ENCODE results near the gene GADD45GIP1.

The GADD45GIP1 gene

DNA sequence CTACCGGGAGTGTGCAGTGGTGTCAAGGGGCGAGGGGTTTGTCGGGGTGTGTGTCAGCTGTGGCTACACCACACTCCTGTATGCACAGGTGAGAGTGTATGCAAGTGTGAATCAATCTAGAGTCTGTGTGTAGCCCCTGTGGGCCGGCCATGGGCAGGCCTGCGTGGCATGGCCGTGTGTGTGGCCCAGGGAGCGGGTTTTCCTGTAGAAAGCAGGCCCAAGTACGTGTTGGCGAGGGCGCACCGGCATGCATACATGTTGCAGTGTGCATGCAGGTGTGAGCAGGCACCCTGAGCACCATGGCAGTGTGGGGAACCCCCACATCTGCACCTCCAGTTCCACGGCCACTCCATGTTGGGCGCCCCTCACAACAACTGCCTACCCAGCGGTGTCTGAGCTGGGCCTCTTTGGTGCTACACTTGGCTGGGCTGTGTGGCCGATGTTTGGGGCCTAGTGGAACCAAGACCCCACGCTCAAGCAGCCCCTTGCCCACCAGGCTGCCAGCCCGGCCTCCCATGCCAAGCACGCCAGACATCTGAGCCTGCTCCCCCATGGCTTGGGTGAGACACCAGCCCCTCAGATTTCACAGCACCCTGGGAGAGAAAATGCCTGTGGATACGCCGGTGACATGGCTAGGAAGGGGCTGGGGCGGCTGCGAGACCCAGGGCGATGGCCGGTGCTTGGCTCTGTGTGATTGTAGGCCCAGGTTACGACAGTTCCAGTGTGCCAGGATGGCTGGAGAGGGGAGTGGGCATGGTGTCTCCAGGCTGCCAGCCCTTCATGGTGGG is 40.4 kb upstream of the GADD45GIP1 start:
- no peak overlapping the region for H3K27ac ChIP-seq (ENCODE audit: low read depth, low read length)
- peaks cover 3% of the 10 kb centered on the region; the same call in 1 of the 2 replicates for H3K4me1 ChIP-seq (ENCODE audit: control insufficient read depth, insufficient read depth, low read length)
- H3K9ac ChIP-seq (ENCODE audit: low read length), result no peak overlapping the region
- peaks cover 90% of the 10 kb centered on the region for H3K27me3 ChIP-seq (ENCODE audit: control insufficient read depth, insufficient read depth, low read length)
- H3K9me3 ChIP-seq (ENCODE audit: control insufficient read depth, insufficient read depth, low read depth, low read length), result no peaks in the 10 kb centered on the region
- no peak overlapping the region for H3K4me3 ChIP-seq (ENCODE audit: low read depth, low read length)
- H3K36me3 ChIP-seq (ENCODE audit: control insufficient read depth, insufficient read depth, low read length), result no peaks in the 10 kb centered on the region

- H3K4me3 ChIP-seq (ENCODE audit: low read depth, low read length), result peak overlapping the region; percentile 55
- H3K27me3 ChIP-seq (ENCODE audit: control insufficient read depth, insufficient read depth, low read length), result peaks cover 92% of the 10 kb centered on the region
- no peaks in the 10 kb centered on the region for H3K9me3 ChIP-seq (ENCODE audit: control insufficient read depth, insufficient read depth, low read depth, low read length)
- no peaks in the 10 kb centered on the region for H3K36me3 ChIP-seq (ENCODE audit: control insufficient read depth, insufficient read depth, low read length)
- H3K4me1 ChIP-seq (ENCODE audit: control insufficient read depth, insufficient read depth, low read length), result peaks cover 3% of the 10 kb centered on the region; the same call in 1 of the 2 replicates
- H3K9ac ChIP-seq (ENCODE audit: low read length), result no peak overlapping the region
- no peak overlapping the region for H3K27ac ChIP-seq (ENCODE audit: low read depth, low read length)
These were observed 39.5 kb upstream of the GADD45GIP1 start for GRCh38 chr19:12996406-12997094.

GRCh38 chr19:12995596-12996405 is 38.8 kb upstream of the GADD45GIP1 start:
- Histone ChIP-seq H3K9ac (ENCODE audit: low read length) (no peak overlapping the region), H3K27me3 (ENCODE audit: control insufficient read depth, insufficient read depth, low read length) (peaks cover 92% of the 10 kb centered on the region), H3K27ac (ENCODE audit: low read depth, low read length) (no peak overlapping the region)

GRCh38 chr19:12994701-12995595 is 37.9 kb upstream of the GADD45GIP1 start, which contains the start of gene NFIX:
TSS of gene NFIX (plus strand) at chr19:12995475. CDS start at chr19:12995838, 363 bp downstream.
- peak within 1 kb of the TSS; percentile 55 for H3K4me3 ChIP-seq (ENCODE audit: low read depth, low read length)
- no peaks in the 10 kb centered on the region for H3K9me3 ChIP-seq (ENCODE audit: control insufficient read depth, insufficient read depth, low read depth, low read length)
- H3K36me3 ChIP-seq (ENCODE audit: control insufficient read depth, insufficient read depth, low read length), result no peaks in the 10 kb centered on the region
- H3K4me1 ChIP-seq (ENCODE audit: control insufficient read depth, insufficient read depth, low read length), result peaks cover 3% of the 10 kb centered on the region; the same call in 1 of the 2 replicates
- H3K27ac ChIP-seq (ENCODE audit: low read depth, low read length), result no peak within 1 kb of the TSS
- H3K27me3 ChIP-seq (ENCODE audit: control insufficient read depth, insufficient read depth, low read length), result peaks cover 90% of the 10 kb centered on the region
- no peak within 1 kb of the TSS for H3K9ac ChIP-seq (ENCODE audit: low read length)

More at GRCh38 chr19:12995596-12996405, 38.8 kb upstream of the GADD45GIP1 start:
- Histone ChIP-seq H3K36me3 (ENCODE audit: control insufficient read depth, insufficient read depth, low read length) (no peaks in the 10 kb centered on the region), H3K4me1 (ENCODE audit: control insufficient read depth, insufficient read depth, low read length) (peaks cover 3% of the 10 kb centered on the region; the same call in 1 of the 2 replicates), H3K4me3 (ENCODE audit: low read depth, low read length) (peak overlapping the region; percentile 55), H3K9me3 (ENCODE audit: control insufficient read depth, insufficient read depth, low read depth, low read length) (no peaks in the 10 kb centered on the region)

- H3K36me3 ChIP-seq (ENCODE audit: control insufficient read depth, insufficient read depth, low read length), result no peaks in the 10 kb centered on the region
- peaks cover 3% of the 10 kb centered on the region; the same call in 1 of the 2 replicates for H3K4me1 ChIP-seq (ENCODE audit: control insufficient read depth, insufficient read depth, low read length)
- H3K4me3 ChIP-seq (ENCODE audit: low read depth, low read length), result no peak overlapping the region
- H3K9ac ChIP-seq (ENCODE audit: low read length), result no peak overlapping the region
- H3K27me3 ChIP-seq (ENCODE audit: control insufficient read depth, insufficient read depth, low read length), result peaks cover 88% of the 10 kb centered on the region
- no peaks in the 10 kb centered on the region for H3K9me3 ChIP-seq (ENCODE audit: control insufficient read depth, insufficient read depth, low read depth, low read length)
- H3K27ac ChIP-seq (ENCODE audit: low read depth, low read length), result no peak overlapping the region
These were observed 36.5 kb upstream of the GADD45GIP1 start for GRCh38 chr19:12993562-12993961.

- Histone ChIP-seq H3K36me3 (ENCODE audit: control insufficient read depth, insufficient read depth, low read length) (no peaks in the 10 kb centered on the region), H3K9me3 (ENCODE audit: control insufficient read depth, insufficient read depth, low read depth, low read length) (no peaks in the 10 kb centered on the region), H3K9ac (ENCODE audit: low read length) (no peak overlapping the region), H3K27ac (ENCODE audit: low read depth, low read length) (no peak overlapping the region), H3K4me1 (ENCODE audit: control insufficient read depth, insufficient read depth, low read length) (peaks cover 3% of the 10 kb centered on the region; the same call in 1 of the 2 replicates), H3K4me3 (ENCODE audit: low read depth, low read length) (no peak overlapping the region), H3K27me3 (ENCODE audit: control insufficient read depth, insufficient read depth, low read length) (peaks cover 88% of the 10 kb centered on the region)
These were observed 35.7 kb upstream of the GADD45GIP1 start for GRCh38 chr19:12992729-12993128.

- Histone ChIP-seq H3K9me3 (ENCODE audit: control insufficient read depth, insufficient read depth, low read depth, low read length) (no peaks in the 10 kb centered on the region), H3K36me3 (ENCODE audit: control insufficient read depth, insufficient read depth, low read length) (no peaks in the 10 kb centered on the region), H3K4me1 (ENCODE audit: control insufficient read depth, insufficient read depth, low read length) (peaks cover 3% of the 10 kb centered on the region; the same call in 1 of the 2 replicates), H3K4me3 (ENCODE audit: low read depth, low read length) (no peak overlapping the region), H3K27ac (ENCODE audit: low read depth, low read length) (no peak overlapping the region), H3K27me3 (ENCODE audit: control insufficient read depth, insufficient read depth, low read length) (peaks cover 86% of the 10 kb centered on the region), H3K9ac (ENCODE audit: low read length) (no peak overlapping the region)
These were observed 34.3 kb upstream of the GADD45GIP1 start for GRCh38 chr19:12991296-12991695.

DNA sequence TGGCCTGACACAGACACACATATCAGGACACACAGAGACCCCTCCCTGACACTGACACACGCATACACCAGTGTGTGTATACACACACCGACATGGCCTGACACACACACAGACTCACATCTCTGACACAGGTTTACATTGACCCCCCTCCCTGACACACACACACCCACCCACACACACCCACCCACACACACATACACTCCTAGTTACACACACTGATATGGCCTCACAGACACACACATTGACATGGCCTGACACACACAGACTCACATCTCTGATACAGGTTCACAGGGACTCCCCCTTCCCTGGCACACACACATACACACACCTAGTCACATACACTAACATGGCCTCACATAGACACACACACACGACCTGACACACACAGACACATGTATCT is 33.8 kb upstream of the GADD45GIP1 start:
- no peak overlapping the region for H3K9ac ChIP-seq (ENCODE audit: low read length)
- H3K36me3 ChIP-seq (ENCODE audit: control insufficient read depth, insufficient read depth, low read length), result no peaks in the 10 kb centered on the region
- peaks cover 85% of the 10 kb centered on the region for H3K27me3 ChIP-seq (ENCODE audit: control insufficient read depth, insufficient read depth, low read length)
- no peak overlapping the region for H3K27ac ChIP-seq (ENCODE audit: low read depth, low read length)
- no peak overlapping the region for H3K4me3 ChIP-seq (ENCODE audit: low read depth, low read length)
- no peaks in the 10 kb centered on the region for H3K4me1 ChIP-seq (ENCODE audit: control insufficient read depth, insufficient read depth, low read length)
- no peaks in the 10 kb centered on the region for H3K9me3 ChIP-seq (ENCODE audit: control insufficient read depth, insufficient read depth, low read depth, low read length)

GRCh38 chr19:12990431-12990830 is 33.4 kb upstream of the GADD45GIP1 start:
- no peak overlapping the region for H3K4me3 ChIP-seq (ENCODE audit: low read depth, low read length)
- H3K27ac ChIP-seq (ENCODE audit: low read depth, low read length), result no peak overlapping the region
- H3K9ac ChIP-seq (ENCODE audit: low read length), result no peak overlapping the region
- H3K4me1 ChIP-seq (ENCODE audit: control insufficient read depth, insufficient read depth, low read length), result peaks cover 4% of the 10 kb centered on the region; the same call in 1 of the 2 replicates
- H3K9me3 ChIP-seq (ENCODE audit: control insufficient read depth, insufficient read depth, low read depth, low read length), result no peaks in the 10 kb centered on the region
- no peaks in the 10 kb centered on the region for H3K36me3 ChIP-seq (ENCODE audit: control insufficient read depth, insufficient read depth, low read length)
- peaks cover 88% of the 10 kb centered on the region for H3K27me3 ChIP-seq (ENCODE audit: control insufficient read depth, insufficient read depth, low read length)

DNA sequence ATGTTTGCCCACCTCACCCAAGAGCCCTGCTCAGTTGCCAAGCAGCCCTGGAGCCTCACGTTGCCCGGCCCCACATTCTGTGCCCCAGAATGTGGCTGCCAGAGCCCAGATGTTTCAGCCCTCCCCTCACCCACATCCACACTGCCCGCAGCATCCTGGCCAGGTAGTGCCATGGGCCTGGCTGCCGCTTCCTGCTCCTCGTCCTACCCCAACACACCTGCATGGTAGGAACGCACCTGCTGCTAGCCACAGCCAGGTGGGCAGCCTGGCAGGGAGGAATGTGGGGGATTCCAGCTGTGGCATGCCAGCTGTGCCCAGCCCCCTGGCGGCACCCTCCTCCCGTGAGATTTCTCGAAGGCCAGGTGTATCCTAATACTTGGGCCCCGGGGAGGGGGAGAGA is 30.8 kb upstream of the GADD45GIP1 start:
- H3K9me3 ChIP-seq (ENCODE audit: control insufficient read depth, insufficient read depth, low read depth, low read length), result no peaks in the 10 kb centered on the region
- no peaks in the 10 kb centered on the region for H3K36me3 ChIP-seq (ENCODE audit: control insufficient read depth, insufficient read depth, low read length)
- peaks cover 88% of the 10 kb centered on the region for H3K27me3 ChIP-seq (ENCODE audit: control insufficient read depth, insufficient read depth, low read length)
- H3K4me1 ChIP-seq (ENCODE audit: control insufficient read depth, insufficient read depth, low read length), result peaks cover 10% of the 10 kb centered on the region; the same call in 1 of the 2 replicates
- H3K4me3 ChIP-seq (ENCODE audit: low read depth, low read length), result no peak overlapping the region
- H3K27ac ChIP-seq (ENCODE audit: low read depth, low read length), result no peak overlapping the region
- no peak overlapping the region for H3K9ac ChIP-seq (ENCODE audit: low read length)
